Esophagus muscularis mucosa (tissue), 4 donors: ENCODE data around the gene ALG14.

Experiments
- CTCF ChIP-seq, 3 experiments: fragments of 200-600 bp in 2 of 3; fragments of 450-650 bp in 1 of 3; sonication (generic) in 2 of 3; IDR thresholded peaks; one replicate each; pipeline ENCODE4 v1.5.1; 2017 to 2019; ENCODE audit warnings: antibody characterized with exemption in 3 of 3, mild to moderate bottlenecking in 2 of 3, moderate library complexity in 1 of 3
- EP300 ChIP-seq: sonication (generic); formaldehyde crosslinking; IDR thresholded peaks from one replicate; pipeline ENCODE4 v1.6.1; 2017; ENCODE audit warnings: antibody characterized with exemption
- POLR2A ChIP-seq: fragments of 450-650 bp; IDR thresholded peaks from one replicate; pipeline ENCODE4 v1.6.1; 2017; ENCODE audit warnings: antibody characterized with exemption, moderate library complexity, mild to moderate bottlenecking, low read depth

- TF ChIP-seq POLR2A, result no peak
- TF ChIP-seq EP300, result no peak
- no peak for TF ChIP-seq CTCF (IDR thresholded peaks at IDR 0.05)
Measured at GRCh38 chr1:95010158-95010557, 62.6 kb downstream of the ALG14 start.
